ENCODE results near the gene TTC7B. TPM values are rescaled to one million over a fixed set of nuclear protein-coding genes. Genes with fewer than 3 reads are reported as not detected.

Gene TTC7B
- total RNA-seq, 2 donors from 2014 or later: 25.0 to 40.7 TPM

DNA sequence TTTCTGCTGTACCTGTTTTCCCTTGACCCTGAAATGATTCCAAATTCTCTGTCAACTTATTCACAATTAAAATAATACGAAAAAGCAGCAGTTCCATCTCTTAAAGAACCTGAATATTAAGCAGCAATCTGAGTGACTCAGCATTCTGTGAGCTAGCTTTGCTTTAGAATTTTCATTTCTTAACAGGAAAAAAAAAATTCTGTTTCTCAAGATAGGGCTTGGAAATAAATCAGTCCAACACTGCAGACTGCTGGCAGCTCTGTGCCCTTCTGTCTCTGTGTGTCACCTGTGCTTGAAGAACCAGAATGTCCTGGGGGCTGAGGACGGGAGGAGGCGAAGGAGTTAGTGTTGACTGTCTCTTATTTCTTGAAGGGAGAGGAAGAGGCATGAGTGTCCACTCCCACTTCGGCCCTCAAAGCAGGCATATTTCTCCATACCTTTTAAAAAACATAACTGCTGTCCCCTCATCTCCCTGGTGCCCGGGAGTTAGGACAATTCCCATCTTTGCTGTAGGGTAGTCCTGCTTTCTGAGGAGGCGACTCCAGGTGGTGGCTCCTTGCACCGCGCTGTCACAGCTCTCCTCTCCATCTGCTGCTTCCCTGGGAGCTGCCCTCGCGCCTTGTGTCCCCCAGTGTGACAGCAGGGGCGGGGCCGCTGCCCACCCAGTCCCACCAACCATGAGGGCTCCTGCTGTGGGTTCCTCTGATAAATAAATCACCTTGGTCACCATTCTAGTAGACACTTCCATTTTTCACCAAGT, 216.3 kb downstream of the TTC7B start:
- no peaks in the 10 kb centered on the region for H3K27me3 ChIP-seq (replicated peaks; ENCODE audit: insufficient read depth)
- TF ChIP-seq POLR2A (IDR thresholded peaks at IDR 0.05): no peak
- TF ChIP-seq, protein P1, sequence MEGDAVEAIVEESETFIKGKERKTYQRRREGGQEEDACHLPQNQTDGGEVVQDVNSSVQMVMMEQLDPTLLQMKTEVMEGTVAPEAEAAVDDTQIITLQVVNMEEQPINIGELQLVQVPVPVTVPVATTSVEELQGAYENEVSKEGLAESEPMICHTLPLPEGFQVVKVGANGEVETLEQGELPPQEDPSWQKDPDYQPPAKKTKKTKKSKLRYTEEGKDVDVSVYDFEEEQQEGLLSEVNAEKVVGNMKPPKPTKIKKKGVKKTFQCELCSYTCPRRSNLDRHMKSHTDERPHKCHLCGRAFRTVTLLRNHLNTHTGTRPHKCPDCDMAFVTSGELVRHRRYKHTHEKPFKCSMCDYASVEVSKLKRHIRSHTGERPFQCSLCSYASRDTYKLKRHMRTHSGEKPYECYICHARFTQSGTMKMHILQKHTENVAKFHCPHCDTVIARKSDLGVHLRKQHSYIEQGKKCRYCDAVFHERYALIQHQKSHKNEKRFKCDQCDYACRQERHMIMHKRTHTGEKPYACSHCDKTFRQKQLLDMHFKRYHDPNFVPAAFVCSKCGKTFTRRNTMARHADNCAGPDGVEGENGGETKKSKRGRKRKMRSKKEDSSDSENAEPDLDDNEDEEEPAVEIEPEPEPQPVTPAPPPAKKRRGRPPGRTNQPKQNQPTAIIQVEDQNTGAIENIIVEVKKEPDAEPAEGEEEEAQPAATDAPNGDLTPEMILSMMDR (IDR thresholded peaks at IDR 0.05): peak in 3 of 4 experiments; percentile 26 to 56 (median 54)
- peak; percentile 24 for TF ChIP-seq POLR2AphosphoS5 (IDR thresholded peaks at IDR 0.05)
- H3K9me3 ChIP-seq: no peaks in the 10 kb centered on the region
- intact Hi-C loops (cut with DNase I): no loop called here
- no peaks in the 10 kb centered on the region for H3K36me3 ChIP-seq
- H3K27ac ChIP-seq: no peak overlapping the region
- WGBS: 67% methylated on average over 12 of the region's 12 CpGs
- peak; percentile 26 for DNase-seq (ENCODE audit: low spot score)
- no peak overlapping the region for H3K4me3 ChIP-seq
- no peaks in the 10 kb centered on the region for H3K4me1 ChIP-seq (replicated peaks)

DNA sequence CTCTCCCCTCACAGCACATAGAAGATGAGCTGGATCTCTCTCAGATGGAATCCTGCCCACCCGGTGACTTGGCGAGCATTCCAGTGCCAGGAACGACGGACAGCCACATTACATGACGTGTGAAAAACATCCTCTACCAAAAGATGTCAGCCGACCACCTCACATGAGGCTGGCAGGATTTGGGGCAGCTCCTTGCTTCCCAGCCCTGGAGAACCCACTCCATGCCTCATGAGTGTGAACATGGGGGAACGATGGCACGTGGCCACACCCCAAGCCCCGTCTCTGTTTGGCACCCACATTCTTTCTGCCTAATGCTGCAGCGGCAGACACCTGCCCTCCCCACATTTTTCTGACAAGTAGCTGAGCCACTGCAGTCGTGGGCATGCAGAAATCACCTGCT, 216.9 kb downstream of the TTC7B start:
- no peaks in the 10 kb centered on the region for H3K27me3 ChIP-seq (replicated peaks; ENCODE audit: insufficient read depth)
- no peak overlapping the region for H3K27ac ChIP-seq
- intact Hi-C loops (cut with DNase I): no loop called here
- WGBS: 23% methylated on average over 11 of the region's 11 CpGs
- H3K4me1 ChIP-seq (replicated peaks): no peaks in the 10 kb centered on the region
- no peak for TF ChIP-seq POLR2A (IDR thresholded peaks at IDR 0.05)
- TF ChIP-seq, protein P1 (IDR thresholded peaks at IDR 0.05): no peak
- no peak for TF ChIP-seq POLR2AphosphoS5 (IDR thresholded peaks at IDR 0.05)
- no peaks in the 10 kb centered on the region for H3K36me3 ChIP-seq
- DNase-seq (ENCODE audit: low spot score): no peak
- no peak overlapping the region for H3K4me3 ChIP-seq
- H3K9me3 ChIP-seq: no peaks in the 10 kb centered on the region

DNA sequence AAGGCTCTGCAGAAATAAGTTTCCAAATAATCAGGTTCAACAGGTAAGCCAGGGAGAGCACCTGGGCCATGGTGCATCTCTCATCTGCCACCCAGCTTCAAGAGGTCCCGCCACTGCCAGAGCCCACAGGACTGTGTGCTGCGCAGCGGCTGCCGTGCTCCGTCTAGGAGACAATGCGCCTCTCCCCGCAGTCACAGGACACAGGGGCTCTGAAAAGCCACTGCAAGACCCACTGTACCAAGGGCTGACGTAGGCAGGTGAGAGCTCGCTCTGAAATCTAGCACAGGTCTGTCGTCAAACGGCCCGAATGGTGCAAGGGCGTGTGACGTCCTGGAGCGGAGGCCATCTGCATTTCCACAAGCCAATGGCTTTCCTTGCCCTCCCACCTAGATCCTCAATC, 218.3 kb downstream of the TTC7B start:
- H3K36me3 ChIP-seq: no peaks in the 10 kb centered on the region
- H3K4me3 ChIP-seq: no peak overlapping the region
- no peaks in the 10 kb centered on the region for H3K4me1 ChIP-seq (replicated peaks)
- intact Hi-C loops (cut with DNase I): no loop called here
- TF ChIP-seq POLR2AphosphoS5 (IDR thresholded peaks at IDR 0.05) (no peak), POLR2A (IDR thresholded peaks at IDR 0.05) (no peak)
- TF ChIP-seq, protein P1 (IDR thresholded peaks at IDR 0.05): no peak
- H3K9me3 ChIP-seq: no peaks in the 10 kb centered on the region
- no peaks in the 10 kb centered on the region for H3K27me3 ChIP-seq (replicated peaks; ENCODE audit: insufficient read depth)
- WGBS: 96% methylated on average over 13 of the region's 15 CpGs
- no peak for DNase-seq (ENCODE audit: low spot score)
- no peak overlapping the region for H3K27ac ChIP-seq

DNA sequence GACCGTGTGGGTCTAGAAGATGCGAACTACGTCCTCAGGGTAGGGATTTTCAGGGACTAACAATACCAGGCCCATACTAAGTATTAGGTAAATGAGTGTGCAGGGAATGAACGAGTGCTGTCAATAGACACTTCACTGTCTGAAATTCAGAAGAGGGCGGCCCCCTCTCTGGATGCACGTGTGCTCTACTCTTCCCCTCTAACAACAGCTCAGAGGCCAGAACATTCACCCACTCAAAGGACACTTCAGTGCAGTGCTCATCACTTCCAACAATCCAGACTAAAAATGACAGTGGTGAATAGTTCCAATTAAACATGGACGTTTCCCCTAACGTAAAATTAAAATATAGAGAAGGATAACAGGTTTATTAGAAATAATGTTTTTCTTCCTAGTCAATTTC, 219.5 kb downstream of the TTC7B start:
- H3K4me3 ChIP-seq: no peak overlapping the region
- H3K9me3 ChIP-seq: no peaks in the 10 kb centered on the region
- no peak overlapping the region for H3K27ac ChIP-seq
- no peak for DNase-seq (ENCODE audit: low spot score)
- whole genome bisulfite sequencing: 89% methylated on average over 8 of the region's 8 CpGs
- TF ChIP-seq, protein P1 (IDR thresholded peaks at IDR 0.05): no peak
- no peak for TF ChIP-seq POLR2AphosphoS5 (IDR thresholded peaks at IDR 0.05)
- no peak for TF ChIP-seq POLR2A (IDR thresholded peaks at IDR 0.05)
- no peaks in the 10 kb centered on the region for H3K36me3 ChIP-seq
- no peaks in the 10 kb centered on the region for H3K27me3 ChIP-seq (replicated peaks; ENCODE audit: insufficient read depth)
- H3K4me1 ChIP-seq (replicated peaks): no peaks in the 10 kb centered on the region
- intact Hi-C loops (cut with DNase I): no loop called here

Data from prostate gland (tissue), 2 donors.